Activated T-helper 1 cell treated with anti-CD3 and anti-CD28 coated beads, Interleukin-12 subunit alpha, Interleukin-12 subunit beta, Interleukin-2, Interleukin-4 antibody, amounts not matched to agents 30 ng/mL and 10 ng/mL and 1 ng/mL, durations not matched to agents 14 hours and 24 hours and 36 hours (primary cell): ENCODE data around the gene ANGPT4. TPM values are rescaled to one million over a fixed set of nuclear protein-coding genes. Genes with fewer than 3 reads are reported as not detected.

ENCODE experiments used
- DNase-seq: peaks from one replicate; pipeline ENCODE4 v3.0.0; 2021; ENCODE audit warnings: low spot score
- H3K27ac Mint-ChIP-seq: one replicate; pipeline ENCODE4 v1.8.0; 2021; ENCODE audit warnings: mild to moderate bottlenecking, mixed read lengths
- H3K27me3 Mint-ChIP-seq: one replicate; pipeline ENCODE4 v1.8.0; 2022; ENCODE audit warnings: mild to moderate bottlenecking, moderate library complexity, mixed read lengths; ENCODE audit not compliant: insufficient read depth
- H3K36me3 Mint-ChIP-seq: one replicate; pipeline ENCODE4 v1.8.0; 2021; ENCODE audit warnings: low read depth, mixed read lengths
- H3K4me1 Mint-ChIP-seq: one replicate; pipeline ENCODE4 v1.8.0; 2021; ENCODE audit warnings: low read depth, mixed read lengths
- H3K4me3 Mint-ChIP-seq: one replicate; pipeline ENCODE4 v1.8.0; 2021; ENCODE audit warnings: mild to moderate bottlenecking, moderate library complexity, mixed read lengths
- H3K9me3 Mint-ChIP-seq: one replicate; pipeline ENCODE4 v1.8.0; 2021; ENCODE audit warnings: mixed read lengths
- intact Hi-C: fragments of 100-400 bp; cut with micrococcal nuclease; formaldehyde crosslinking; loops from one replicate; pipeline ENCODE4 v1.15.1; 2024
- total RNA-seq: library from RNA; stranded (reverse); gene quantifications from 2 replicates; pipeline ENCODE4 v1.2.3, GENCODE V29; 2022

ANGPT4 gene
- total RNA-seq, 1 donor from 2014 or later, result not detected

DNA sequence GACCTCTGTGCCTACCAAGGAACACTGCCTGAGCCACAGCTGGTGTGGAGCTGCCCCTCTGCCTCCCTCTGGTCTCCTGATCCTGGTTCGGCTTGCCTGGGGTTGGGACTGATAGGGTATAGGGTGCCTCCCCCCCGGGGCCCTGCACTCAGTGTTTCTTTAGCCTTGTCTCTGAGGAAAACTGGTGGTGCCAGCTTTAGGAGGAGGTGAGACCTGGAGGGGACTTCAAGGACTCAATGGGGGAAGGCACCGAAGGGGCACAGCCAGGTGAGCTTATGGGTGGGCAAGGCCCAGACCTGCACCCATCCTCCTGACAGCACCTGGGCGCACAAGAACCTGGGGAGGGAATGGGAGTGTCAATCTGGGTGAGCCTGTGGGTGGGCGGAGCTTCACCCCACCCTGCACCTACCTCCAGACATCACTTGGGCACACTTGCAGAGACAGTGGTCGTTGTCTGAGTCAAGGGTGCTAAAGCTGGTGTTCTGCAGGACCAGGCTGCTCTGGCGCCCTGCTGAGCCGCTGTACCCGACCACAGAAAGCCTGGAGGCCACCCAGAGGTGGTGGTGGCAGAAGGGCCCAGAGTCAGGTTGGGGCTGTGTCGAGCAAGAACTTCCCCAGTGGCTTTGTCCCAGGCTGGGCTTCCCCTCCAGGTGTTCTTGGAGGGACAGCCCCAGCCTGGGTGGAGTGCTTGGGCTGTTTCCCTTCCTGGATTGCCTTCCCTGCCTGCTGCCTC is 42.1 kb downstream of the ANGPT4 start:
- intact Hi-C loops, result no loop called here
- H3K36me3 Mint-ChIP-seq, result no peaks in the 10 kb centered on the region
- DNase-seq, result no peak
- H3K27ac Mint-ChIP-seq, result no peak overlapping the region
- H3K27me3 Mint-ChIP-seq, result peaks cover 2% of the 10 kb centered on the region
- H3K4me1 Mint-ChIP-seq, result no peaks in the 10 kb centered on the region
- H3K4me3 Mint-ChIP-seq, result no peak overlapping the region
- H3K9me3 Mint-ChIP-seq, result no peaks in the 10 kb centered on the region

DNA sequence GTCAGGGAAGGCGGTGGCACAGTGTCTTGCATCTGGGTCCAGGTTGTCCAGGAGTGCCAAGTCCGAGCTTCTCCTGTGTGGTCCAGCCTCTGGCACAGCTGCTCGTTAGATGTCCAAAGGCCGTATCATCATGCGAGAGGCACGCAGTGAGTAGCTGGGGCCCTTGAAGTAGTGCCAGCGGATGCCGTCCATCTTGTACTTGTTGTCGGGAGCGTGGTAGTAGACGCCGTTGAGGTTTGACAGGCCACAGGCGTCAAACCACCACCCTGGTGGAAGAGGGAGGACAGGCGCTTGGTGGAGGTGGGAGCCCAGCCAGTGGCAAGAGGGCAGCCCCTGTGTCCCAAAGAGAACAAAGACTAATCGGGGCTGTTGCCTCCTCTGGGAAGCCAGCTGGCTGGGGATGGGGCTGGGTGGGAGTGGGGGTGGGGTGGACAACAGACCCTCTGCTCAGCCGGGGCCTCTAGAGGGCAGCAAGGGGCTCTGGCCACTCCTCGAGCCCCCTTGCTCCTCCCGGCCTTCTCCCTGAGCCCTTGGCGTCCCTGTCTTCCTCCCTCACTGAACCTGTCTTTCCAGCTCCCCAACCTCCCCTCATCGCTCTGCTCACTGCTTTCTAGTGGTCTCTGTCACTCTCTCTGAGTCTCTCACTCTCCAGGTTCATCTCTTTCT is 43.1 kb downstream of the ANGPT4 start:
- Mint-ChIP-seq H3K4me3 (no peak overlapping the region), H3K9me3 (no peaks in the 10 kb centered on the region), H3K27ac (no peak overlapping the region), H3K27me3 (peaks cover 4% of the 10 kb centered on the region), H3K4me1 (no peaks in the 10 kb centered on the region), H3K36me3 (no peaks in the 10 kb centered on the region)
- intact Hi-C loops, result no loop called here
- DNase-seq, result no peak

DNA sequence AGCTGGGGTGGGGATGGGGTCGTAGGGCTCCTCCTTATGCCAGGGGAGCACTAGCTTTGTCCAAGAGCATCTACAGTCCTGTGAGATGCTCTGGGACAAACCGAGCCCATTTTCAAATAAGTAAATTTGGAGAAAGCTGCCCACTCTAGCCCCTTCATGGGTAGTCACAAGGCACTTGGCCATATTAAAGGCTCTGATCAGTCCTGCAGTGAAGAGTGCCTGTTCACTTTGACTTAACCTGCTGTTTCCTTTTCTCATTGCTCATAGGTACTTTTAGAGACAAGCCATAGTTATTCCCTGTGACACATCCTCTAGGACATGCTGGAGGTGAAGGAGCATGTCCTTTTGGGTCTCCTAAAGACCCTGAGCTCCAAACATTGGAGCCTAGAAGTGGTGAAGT is 44.2 kb downstream of the ANGPT4 start:
- no peaks in the 10 kb centered on the region for H3K9me3 Mint-ChIP-seq
- H3K27ac Mint-ChIP-seq, result no peak overlapping the region
- intact Hi-C loops, result no loop called here

DNA sequence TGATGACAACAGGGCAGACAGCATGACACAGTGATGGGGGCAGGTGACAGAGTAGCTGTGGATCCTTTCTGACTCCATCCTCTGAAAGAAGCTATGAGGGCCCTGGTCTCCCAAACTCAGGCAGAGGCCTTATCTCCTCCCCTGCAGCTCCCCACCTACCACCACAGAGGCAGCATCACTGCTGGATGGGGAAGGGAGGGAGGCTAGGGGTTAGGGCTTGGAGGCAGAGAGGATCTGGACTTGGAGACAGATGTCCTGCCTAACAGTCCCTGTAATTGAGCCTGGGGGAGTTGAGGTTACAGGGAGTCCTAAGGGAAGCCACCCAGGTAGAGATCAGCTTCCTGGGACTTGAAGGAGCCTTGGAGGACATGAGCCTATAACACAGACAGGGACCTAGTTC is 44.7 kb downstream of the ANGPT4 start:
- H3K36me3 Mint-ChIP-seq, result no peaks in the 10 kb centered on the region
- no peak for DNase-seq
- intact Hi-C loops, result no loop called here
- H3K4me3 Mint-ChIP-seq, result no peak overlapping the region
- H3K27ac Mint-ChIP-seq, result no peak overlapping the region
- no peaks in the 10 kb centered on the region for H3K4me1 Mint-ChIP-seq
- H3K9me3 Mint-ChIP-seq, result no peaks in the 10 kb centered on the region
- H3K27me3 Mint-ChIP-seq, result peaks cover 4% of the 10 kb centered on the region

More for the DNA sequence above, 44.2 kb downstream of the ANGPT4 start:
- H3K36me3 Mint-ChIP-seq, result no peaks in the 10 kb centered on the region
- no peak overlapping the region for H3K4me3 Mint-ChIP-seq
- no peak for DNase-seq
- no peaks in the 10 kb centered on the region for H3K4me1 Mint-ChIP-seq
- H3K27me3 Mint-ChIP-seq, result peaks cover 4% of the 10 kb centered on the region

DNA sequence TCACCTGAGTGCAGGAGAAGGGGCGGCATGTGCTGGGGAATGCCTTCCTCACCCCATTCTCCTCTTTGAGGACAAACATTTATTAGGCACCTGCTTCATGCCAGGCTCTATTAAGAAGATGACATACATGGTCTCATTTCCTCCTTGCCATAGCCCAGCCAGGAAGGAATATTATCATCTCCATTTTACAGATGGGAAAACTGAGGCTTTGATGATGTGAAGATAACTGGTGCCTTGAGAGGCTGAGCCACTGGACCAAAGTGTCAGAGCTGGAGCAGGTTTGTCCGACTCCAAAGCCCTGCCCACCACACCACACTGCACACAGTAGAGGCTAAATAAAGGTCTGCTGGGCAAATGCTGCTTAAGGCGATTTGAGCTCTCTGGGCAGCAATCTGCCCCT is 45.4 kb downstream of the ANGPT4 start:
- Mint-ChIP-seq H3K27ac (no peak overlapping the region), H3K36me3 (no peaks in the 10 kb centered on the region), H3K9me3 (no peaks in the 10 kb centered on the region), H3K27me3 (peaks cover 4% of the 10 kb centered on the region), H3K4me3 (no peak overlapping the region), H3K4me1 (no peaks in the 10 kb centered on the region)
- no peak for DNase-seq
- intact Hi-C loops, result no loop called here

DNA sequence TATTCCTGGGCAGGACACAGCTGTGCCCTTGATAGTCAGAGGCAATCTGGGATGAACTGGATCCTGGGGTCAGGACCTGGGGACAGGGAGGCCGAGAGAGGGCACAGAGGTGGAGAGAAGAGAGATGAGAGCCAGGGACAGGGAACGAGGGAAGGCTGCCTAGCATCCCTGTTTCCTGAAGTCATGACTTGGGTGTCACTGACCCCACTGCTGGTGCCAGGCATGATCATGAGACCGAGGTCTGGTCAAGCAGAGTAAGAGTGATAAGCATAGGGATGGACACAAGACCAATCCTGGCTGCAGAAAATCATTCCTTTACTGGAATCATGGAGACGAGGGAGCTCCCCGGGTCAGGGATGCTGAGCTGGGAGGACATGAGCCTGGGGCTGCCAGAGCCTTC is 46.5 kb downstream of the ANGPT4 start:
- no peaks in the 10 kb centered on the region for H3K4me1 Mint-ChIP-seq
- intact Hi-C loops, result no loop called here
- H3K4me3 Mint-ChIP-seq, result no peak overlapping the region
- H3K27ac Mint-ChIP-seq, result no peak overlapping the region
- H3K27me3 Mint-ChIP-seq, result peaks cover 4% of the 10 kb centered on the region
- DNase-seq, result no peak
- no peaks in the 10 kb centered on the region for H3K36me3 Mint-ChIP-seq
- no peaks in the 10 kb centered on the region for H3K9me3 Mint-ChIP-seq

DNA sequence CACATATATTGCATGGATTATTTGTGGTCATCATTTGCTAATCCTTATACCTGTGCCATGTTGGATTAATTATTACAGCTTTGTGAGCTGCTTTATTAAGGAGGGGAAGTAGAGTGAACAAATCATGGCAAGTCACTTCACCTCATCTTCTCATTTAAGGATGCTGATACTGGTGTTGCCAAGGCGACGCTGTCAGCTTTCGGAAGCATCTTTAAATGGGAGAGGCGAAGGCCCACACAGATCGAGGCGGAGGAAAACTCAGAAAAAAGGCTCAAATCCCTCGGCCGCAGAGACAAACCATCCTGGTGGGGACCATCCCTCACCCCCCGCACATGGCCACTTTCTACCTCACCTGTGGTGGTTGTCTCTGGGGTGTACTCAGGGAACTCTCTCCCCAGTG is 47.9 kb downstream of the ANGPT4 start:
- Mint-ChIP-seq H3K27me3 (peaks cover 4% of the 10 kb centered on the region), H3K4me3 (no peak overlapping the region), H3K4me1 (peaks cover 7% of the 10 kb centered on the region), H3K9me3 (no peaks in the 10 kb centered on the region), H3K36me3 (no peaks in the 10 kb centered on the region), H3K27ac (no peak overlapping the region)
- DNase-seq, result no peak
- intact Hi-C loops, result no loop called here

DNA sequence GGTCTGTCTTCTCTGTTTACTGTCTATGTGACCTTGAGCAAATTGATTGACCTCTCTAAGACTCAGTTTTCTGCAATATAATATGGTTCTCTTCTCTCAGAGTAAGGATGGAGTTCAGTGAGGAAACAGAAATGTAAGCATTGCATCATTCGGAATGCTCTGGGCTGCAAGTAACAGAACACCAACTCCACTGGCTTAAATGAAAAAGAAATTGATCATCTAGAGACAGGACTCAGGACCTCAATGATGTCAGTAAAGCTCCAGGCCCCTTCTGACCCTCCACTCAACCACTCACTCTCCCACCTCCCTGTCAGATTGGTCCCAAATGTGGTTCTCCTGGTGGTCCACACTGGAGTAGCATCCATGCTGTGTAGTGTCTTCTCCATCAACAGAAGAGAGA is 50.7 kb downstream of the ANGPT4 start:
- peaks cover 12% of the 10 kb centered on the region for H3K4me1 Mint-ChIP-seq
- H3K27ac Mint-ChIP-seq, result no peak overlapping the region
- H3K9me3 Mint-ChIP-seq, result no peaks in the 10 kb centered on the region
- peaks cover 1% of the 10 kb centered on the region for H3K36me3 Mint-ChIP-seq
- H3K4me3 Mint-ChIP-seq, result no peak overlapping the region
- DNase-seq, result no peak
- intact Hi-C loops, result no loop called here
- H3K27me3 Mint-ChIP-seq, result peaks cover 4% of the 10 kb centered on the region

DNA sequence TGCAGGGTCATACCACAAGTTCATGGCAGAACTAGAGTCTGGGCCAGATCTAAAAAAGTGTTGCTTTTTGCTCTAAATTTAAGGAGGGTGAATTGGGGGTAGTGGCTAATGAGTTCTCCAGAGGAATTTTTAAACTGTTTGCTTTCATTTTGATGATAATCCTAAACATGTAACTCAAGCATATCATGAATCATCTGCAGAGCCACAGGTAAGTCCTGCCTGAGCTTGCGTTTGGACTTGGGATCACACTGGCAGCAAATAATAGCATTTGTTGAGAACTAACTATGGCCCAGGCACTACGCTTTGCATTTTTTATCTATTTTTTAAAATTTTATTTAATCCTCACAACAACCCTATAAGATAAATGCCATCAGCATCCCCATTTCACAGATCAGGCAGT is 55.2 kb downstream of the ANGPT4 start:
- DNase-seq, result no peak
- intact Hi-C loops, result no loop called here
- H3K4me3 Mint-ChIP-seq, result no peak overlapping the region
- no peak overlapping the region for H3K27ac Mint-ChIP-seq
- no peaks in the 10 kb centered on the region for H3K9me3 Mint-ChIP-seq
- peaks cover 11% of the 10 kb centered on the region for H3K36me3 Mint-ChIP-seq
- no peaks in the 10 kb centered on the region for H3K27me3 Mint-ChIP-seq
- peaks cover 58% of the 10 kb centered on the region for H3K4me1 Mint-ChIP-seq

DNA sequence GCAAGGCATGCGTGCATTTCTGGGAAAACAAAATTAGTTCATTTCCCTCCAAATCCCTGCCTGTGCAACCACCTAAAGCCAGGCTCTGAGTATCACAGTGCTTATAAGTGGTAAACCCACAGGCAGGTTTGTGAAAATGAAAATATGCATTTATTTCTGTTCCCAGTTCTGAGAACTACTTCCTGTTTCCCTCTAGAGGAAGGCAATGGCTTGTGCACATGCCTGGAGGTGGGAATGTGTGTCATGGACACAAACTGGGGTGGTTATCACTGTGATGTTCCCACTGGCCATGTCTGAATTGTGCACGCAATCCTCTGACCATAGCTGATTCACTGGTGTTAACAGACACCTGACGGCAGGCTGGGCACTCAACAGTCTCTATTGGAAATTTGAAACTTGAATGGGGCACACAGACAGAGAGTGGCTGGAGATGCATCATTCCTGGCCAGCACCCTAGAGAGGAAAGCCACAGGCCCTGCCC is 56.3 kb downstream of the ANGPT4 start:
- Mint-ChIP-seq H3K27me3 (no peaks in the 10 kb centered on the region), H3K4me3 (no peak overlapping the region), H3K9me3 (no peaks in the 10 kb centered on the region), H3K36me3 (peaks cover 11% of the 10 kb centered on the region), H3K4me1 (peaks cover 64% of the 10 kb centered on the region), H3K27ac (peak overlapping the region; percentile 6)
- intact Hi-C loops, result loop anchor here (2.0 kb wide), 1 partner anchor 15 kb away; no protein-coding TSS in a partner anchor
- no peak for DNase-seq

DNA sequence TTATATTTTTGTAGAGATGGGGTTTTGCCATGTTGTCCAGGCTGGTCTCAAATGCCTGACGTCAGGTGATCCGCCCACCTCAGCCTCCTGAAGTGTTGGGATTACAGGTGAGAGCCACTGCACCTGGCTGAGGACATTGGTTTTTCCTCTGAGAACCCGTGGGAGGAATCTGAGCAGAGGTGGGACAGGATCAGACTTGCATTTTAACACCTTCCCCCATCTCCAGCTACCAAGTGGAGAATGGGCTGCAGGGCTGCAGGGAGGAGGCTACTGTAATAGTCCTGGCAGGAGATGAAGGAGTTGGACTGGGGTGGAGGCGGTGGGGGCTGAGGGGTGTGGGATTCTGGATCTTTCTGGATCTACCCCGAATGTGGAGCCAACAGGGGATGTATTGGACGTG is 58.1 kb downstream of the ANGPT4 start:
- intact Hi-C loops, result loop anchor here (2.0 kb wide), 1 partner anchor 13 kb away; no protein-coding TSS in a partner anchor
- Mint-ChIP-seq H3K4me1 (peaks cover 70% of the 10 kb centered on the region), H3K4me3 (no peak overlapping the region), H3K36me3 (peaks cover 15% of the 10 kb centered on the region), H3K27me3 (no peaks in the 10 kb centered on the region), H3K27ac (peak overlapping the region; percentile 19), H3K9me3 (peaks cover 4% of the 10 kb centered on the region)
- no peak for DNase-seq

DNA sequence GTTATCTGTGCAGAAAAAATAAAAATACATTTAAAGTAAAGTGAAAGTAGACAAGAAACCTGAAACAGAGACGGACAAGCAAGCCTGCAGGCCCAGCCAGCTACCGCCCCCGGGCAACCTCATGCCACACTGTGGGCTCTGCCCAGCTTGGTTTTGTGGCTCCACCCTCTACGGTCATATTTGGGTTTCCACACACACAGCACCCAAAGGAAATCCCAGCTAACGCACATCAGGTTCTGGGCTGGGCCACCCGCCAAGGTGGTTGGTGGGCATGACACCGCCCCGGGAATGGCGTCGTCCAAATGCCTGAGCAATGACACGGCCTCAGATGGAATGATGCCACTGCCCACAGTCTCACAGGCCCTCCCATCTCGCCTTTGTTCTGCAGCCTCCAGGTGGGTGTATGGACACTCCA is 59.8 kb downstream of the ANGPT4 start:
- Mint-ChIP-seq H3K36me3 (peaks cover 26% of the 10 kb centered on the region), H3K4me3 (peak overlapping the region; percentile 43), H3K9me3 (peaks cover 4% of the 10 kb centered on the region), H3K27me3 (no peaks in the 10 kb centered on the region), H3K4me1 (peaks cover 82% of the 10 kb centered on the region), H3K27ac (peak overlapping the region; percentile 35)
- DNase-seq, result no peak
- intact Hi-C loops, result no loop called here
